Activated CD8-positive, alpha-beta T cell treated with anti-CD3 and anti-CD28 coated beads for 36 hours (primary cell): ENCODE measurements around the gene PRR14. TPM values are rescaled to one million over a fixed set of nuclear protein-coding genes. Genes with fewer than 3 reads are reported as not detected.

ENCODE experiments used
- ATAC-seq: fragments of 200-7000 bp; cut with Tn5 transposase; one replicate; pipeline ENCODE4 v1.10.0; 2021; ENCODE audit warnings: mild to moderate bottlenecking, moderate library complexity
- CTCF ChIA-PET: fragments of 350-600 bp; sonication (Branson Sonifier 250); formaldehyde crosslinking; loops from one replicate; lab custom pipeline; 2021; ENCODE audit warnings: antibody characterized with exemption; lab: Charles Lee
- POLR2A ChIA-PET: fragments of 350-600 bp; sonication (Branson Sonifier 250); formaldehyde crosslinking; loops from one replicate; lab custom pipeline; 2021; ENCODE audit warnings: antibody characterized with exemption; lab: Charles Lee
- DNase-seq: peaks from one replicate; pipeline ENCODE4 v3.0.0-alpha.2; 2020
- H3K27ac Mint-ChIP-seq: one replicate; pipeline ENCODE4 v1.8.0; 2021; ENCODE audit warnings: mild to moderate bottlenecking, mixed read lengths
- H3K27me3 Mint-ChIP-seq: one replicate; pipeline ENCODE4 v1.8.0; 2021; ENCODE audit warnings: mixed read lengths
- H3K36me3 Mint-ChIP-seq: one replicate; pipeline ENCODE4 v1.8.0; 2021; ENCODE audit warnings: low read depth, mixed read lengths
- H3K4me1 Mint-ChIP-seq: one replicate; pipeline ENCODE4 v1.8.0; 2021; ENCODE audit warnings: low read depth, mixed read lengths
- H3K4me3 Mint-ChIP-seq: one replicate; pipeline ENCODE4 v1.8.0; 2021; ENCODE audit warnings: mild to moderate bottlenecking, moderate library complexity, mixed read lengths
- H3K9me3 Mint-ChIP-seq: one replicate; pipeline ENCODE4 v1.8.0; 2021; ENCODE audit warnings: mixed read lengths
- CTCF ChIP-seq: fragments of 200-600 bp; IDR thresholded peaks from one replicate; pipeline ENCODE4 v1.8.0; 2022; ENCODE audit warnings: antibody characterized with exemption, mild to moderate bottlenecking
- intact Hi-C: fragments of 100-400 bp; cut with micrococcal nuclease; formaldehyde crosslinking; loops from one replicate; pipeline ENCODE4 v1.10.0; 2022
- total RNA-seq, 2 experiments: library from RNA; stranded (reverse); gene quantifications; one replicate each; pipeline ENCODE4 v1.2.3, GENCODE V29; 2021

The PRR14 gene
- total RNA-seq, 2 experiments from 2014 or later = 74.0 to 76.6 TPM

GRCh38 chr16:30675143-30675542, 24.4 kb downstream of the PRR14 start:
- Mint-ChIP-seq H3K27me3 (no peaks in the 10 kb centered on the region), H3K27ac (no peak overlapping the region), H3K9me3 (no peaks in the 10 kb centered on the region), H3K4me3 (no peak overlapping the region), H3K4me1 (no peaks in the 10 kb centered on the region), H3K36me3 (peaks cover 4% of the 10 kb centered on the region)
- intact Hi-C loops = no loop called here
- ChIA-PET POLR2A (interaction anchor here (0.8 kb wide), 1 partner anchor 11 kb away, joined by 3 read pairs; no protein-coding TSS in a partner anchor), CTCF (interaction anchor here (0.9 to 1.2 kb wide), 4 partner anchors 8 to 19 kb away, joined by 3 to 4 read pairs (median 3); no protein-coding TSS in a partner anchor)
- no peak for TF ChIP-seq CTCF
- DNase-seq (no peak), ATAC-seq (no peak)

GRCh38 chr16:30677931-30678585, 27.3 kb downstream of the PRR14 start:
- ChIA-PET CTCF (interaction anchor here (1.0 to 1.2 kb wide), 4 partner anchors 16 to 19 kb away, joined by 3 to 4 read pairs (median 3); partner anchors contain the start of gene FBRS), POLR2A (interaction anchor here (0.5 to 1.4 kb wide), 6 partner anchors 16 to 57 kb away, joined by 3 to 5 read pairs (median 3); partner anchors contain the start of gene SRCAP)
- Mint-ChIP-seq H3K36me3 (no peaks in the 10 kb centered on the region), H3K4me3 (no peak overlapping the region), H3K27ac (no peak overlapping the region), H3K27me3 (no peaks in the 10 kb centered on the region), H3K4me1 (no peaks in the 10 kb centered on the region), H3K9me3 (no peaks in the 10 kb centered on the region)
- ATAC-seq = no peak
- no peak for TF ChIP-seq CTCF
- intact Hi-C loops = no loop called here
- DNase-seq = no peak

- ChIA-PET CTCF (interaction anchor here (1.0 to 1.2 kb wide), 4 partner anchors 15 to 20 kb away, joined by 3 to 4 read pairs (median 3); partner anchors contain the start of gene FBRS), POLR2A (interaction anchor here (0.5 to 1.4 kb wide), 6 partner anchors 15 to 56 kb away, joined by 3 to 5 read pairs (median 3); partner anchors contain the start of gene SRCAP)
- Mint-ChIP-seq H3K4me1 (no peaks in the 10 kb centered on the region), H3K27me3 (no peaks in the 10 kb centered on the region), H3K36me3 (no peaks in the 10 kb centered on the region), H3K27ac (no peak overlapping the region), H3K9me3 (no peaks in the 10 kb centered on the region), H3K4me3 (no peak overlapping the region)
- no peak for DNase-seq
- no peak for ATAC-seq
- no peak for TF ChIP-seq CTCF
- intact Hi-C loops = no loop called here
Measured at GRCh38 chr16:30678586-30678970, 27.8 kb downstream of the PRR14 start.

- H3K27ac Mint-ChIP-seq = no peak overlapping the region
- H3K36me3 Mint-ChIP-seq = no peaks in the 10 kb centered on the region
Measured at GRCh38 chr16:30680326-30680725, 29.6 kb downstream of the PRR14 start.

More at GRCh38 chr16:30680326-30680725, 29.6 kb downstream of the PRR14 start:
- POLR2A ChIA-PET = interaction anchor here (0.6 to 1.0 kb wide), 2 partner anchors 15 to 134 kb away, joined by 3 to 4 read pairs; no protein-coding TSS in a partner anchor
- CTCF ChIA-PET = no interaction called here
- no peak for ATAC-seq
- Mint-ChIP-seq H3K4me3 (no peak overlapping the region), H3K4me1 (no peaks in the 10 kb centered on the region), H3K27me3 (no peaks in the 10 kb centered on the region), H3K9me3 (no peaks in the 10 kb centered on the region)
- TF ChIP-seq CTCF = no peak
- intact Hi-C loops = no loop called here
- no peak for DNase-seq
